ENCODE data around the gene LHPP.

DNA sequence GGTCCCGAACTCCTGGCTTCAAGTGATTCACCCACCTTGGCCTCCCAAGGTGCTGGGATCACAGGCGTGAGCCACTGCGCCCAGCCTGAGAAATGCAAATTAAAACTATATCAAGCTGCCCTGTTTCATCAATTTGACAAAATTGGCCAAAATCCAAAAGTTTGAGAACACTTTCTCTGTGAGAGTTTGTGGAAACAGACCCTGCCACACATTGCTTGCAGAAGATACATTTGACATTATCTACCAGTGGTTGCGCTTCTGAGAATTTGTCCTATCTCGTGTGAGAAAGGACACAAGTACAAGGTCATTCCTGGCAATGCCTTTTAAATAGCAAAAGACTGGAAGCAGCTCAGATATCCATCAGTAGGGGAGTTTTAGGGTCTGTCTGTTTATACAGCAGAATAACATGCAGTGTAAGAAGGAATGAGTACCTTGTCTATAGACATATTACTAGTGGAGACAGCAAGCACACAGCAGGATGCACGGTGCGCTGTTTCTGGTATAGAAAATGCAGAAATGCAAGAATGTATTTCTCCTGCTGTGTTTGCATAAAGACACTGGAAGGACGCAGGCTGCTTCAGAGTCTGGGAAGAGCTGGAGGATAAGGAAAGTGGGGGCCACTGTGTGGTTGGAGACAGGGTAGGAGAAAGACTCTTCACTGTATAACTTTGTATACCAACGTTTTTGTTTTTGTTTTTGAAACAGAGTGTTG is 4.3 kb downstream of the LHPP start:
- TF ChIP-seq CTCF (IDR thresholded peaks at IDR 0.05) (no peak), POLR2A (IDR thresholded peaks at IDR 0.05) (no peak)
